H1 (cell line): ENCODE data around the gene MCRS1. TPM values are rescaled to one million over a fixed set of nuclear protein-coding genes. Genes with fewer than 3 reads are reported as not detected.

Source experiments
- CTCF ChIA-PET: fragments of 300-600 bp; sonication (Branson Sonifier 250); formaldehyde crosslinking; loops from one replicate; lab custom pipeline; 2021; ENCODE audit not compliant: partially characterized antibody; lab: Charles Lee
- POLR2A ChIA-PET: fragments of 300-600 bp; sonication (Branson Sonifier 250); formaldehyde crosslinking; loops from one replicate; lab custom pipeline; 2021; ENCODE audit warnings: inconsistent platforms; ENCODE audit not compliant: partially characterized antibody; lab: Charles Lee
- DNase-seq, 2 experiments: peaks; one replicate each; pipeline versions ENCODE4 v3.0.0 to v3.0.0-alpha.2; 2010 to 2022; ENCODE audit warnings: low spot score in 2 of 2, low read depth in 1 of 2, mixed read lengths in 1 of 2
- FAIRE-seq: peaks from 2 replicates; lab custom pipeline; 2011; peaks lifted over from hg19 to GRCh38; lab: Jason Lieb, UNC
- H2AFZ ChIP-seq: 2 replicates; pipeline ENCODE4 v1.8.1; 2012; ENCODE audit warnings: low read length, inconsistent platforms
- H2AK5ac ChIP-seq: 2 replicates; pipeline ENCODE4 v1.6.1; 2013; ENCODE audit warnings: low read depth, low read length
- H2BK120ac ChIP-seq: replicated peaks from 2 replicates; pipeline ENCODE3; 2013; ENCODE audit warnings: low read depth, low read length, inconsistent platforms
- H2BK12ac ChIP-seq: 2 replicates; pipeline ENCODE4 v1.6.1; 2013; ENCODE audit warnings: low read depth, low read length
- H2BK15ac ChIP-seq: 2 replicates; pipeline ENCODE4 v1.6.1; 2013; ENCODE audit warnings: low read length
- H2BK20ac ChIP-seq: 2 replicates; pipeline ENCODE4 v1.6.1; 2013; ENCODE audit warnings: low read length
- H2BK5ac ChIP-seq: 2 replicates; pipeline ENCODE4 v1.6.1; 2013; ENCODE audit warnings: low read depth, low read length
- H3K14ac ChIP-seq: 2 replicates; pipeline ENCODE4 v1.6.1; 2013; ENCODE audit warnings: inconsistent platforms; ENCODE audit not compliant: insufficient read length
- H3K18ac ChIP-seq: 2 replicates; pipeline ENCODE4 v1.6.1; 2013; ENCODE audit warnings: low read length; ENCODE audit errors: extremely low read depth
- H3K23ac ChIP-seq: 2 replicates; pipeline ENCODE4 v1.6.1; 2013; ENCODE audit warnings: inconsistent platforms; ENCODE audit not compliant: insufficient read length
- H3K23me2 ChIP-seq: 2 replicates; pipeline ENCODE4 v1.6.1; 2013; ENCODE audit warnings: low read depth, low read length
- H3K27ac ChIP-seq: 2 replicates; pipeline ENCODE4 v1.6.1; 2011; ENCODE audit warnings: low read depth, low read length, inconsistent platforms
- H3K27me3 ChIP-seq, 4 experiments: replicated peaks in 1 of 4; 1 replicate in 1 of 4; 2 replicates in 3 of 4; pipeline versions ENCODE4 v1.6.1 to v1.8.1; 2011 to 2013; ENCODE audit warnings: low read length in 3 of 4, mild to moderate bottlenecking in 3 of 4, inconsistent platforms in 2 of 4, mixed read lengths in 2 of 4, moderate library complexity in 1 of 4; ENCODE audit not compliant: control insufficient read depth in 3 of 4, insufficient read depth in 3 of 4; ENCODE audit errors: extremely low read depth in 1 of 4
- H3K36me3 ChIP-seq, 4 experiments: 2 replicates each; pipeline versions ENCODE4 v1.6.1 to v1.8.1; 2011 to 2013; ENCODE audit warnings: mild to moderate bottlenecking in 4 of 4, low read length in 3 of 4, moderate library complexity in 2 of 4, control low read depth in 1 of 4, inconsistent platforms in 1 of 4; ENCODE audit not compliant: insufficient read depth in 4 of 4, control insufficient read depth in 2 of 4
- H3K4ac ChIP-seq: replicated peaks from 2 replicates; pipeline ENCODE3; 2013; ENCODE audit warnings: low read length, low read depth, mixed read lengths, inconsistent platforms; ENCODE audit not compliant: insufficient read length
- H3K4me1 ChIP-seq, 4 experiments: replicated peaks in 1 of 4; 1 replicate in 1 of 4; 2 replicates in 3 of 4; pipeline versions ENCODE4 v1.6.1 to v1.8.1; 2011 to 2013; ENCODE audit warnings: low read length in 3 of 4, inconsistent platforms in 2 of 4, mixed read lengths in 1 of 4; ENCODE audit not compliant: insufficient read depth in 4 of 4, control insufficient read depth in 3 of 4
- H3K4me2 ChIP-seq, 2 experiments: 2 replicates each; pipeline versions ENCODE4 v1.6.1 to v1.8.1; 2011 to 2013; ENCODE audit warnings: low read depth in 2 of 2, low read length in 2 of 2, control low read depth in 1 of 2, inconsistent platforms in 1 of 2, mild to moderate bottlenecking in 1 of 2; ENCODE audit not compliant: insufficient read depth in 1 of 2
- H3K4me3 ChIP-seq, 4 experiments: fragments of 200-600, 300-600 bp in 1 of 4; sonication (generic), shearing (Covaris generic), sonication (Bioruptor Twin) in 1 of 4; 2 replicates each; pipeline versions ENCODE4 v1.5.1 to v1.8.1; 2011 to 2016; ENCODE audit warnings: low read length in 4 of 4, low read depth in 3 of 4, control low read depth in 2 of 4, inconsistent platforms in 2 of 4, mild to moderate bottlenecking in 2 of 4, mixed read lengths in 1 of 4, moderate library complexity in 1 of 4; ENCODE audit not compliant: insufficient read depth in 2 of 4; ENCODE audit errors: extremely low read depth in 1 of 4
- H3K56ac ChIP-seq: replicated peaks from 2 replicates; pipeline ENCODE3; 2013; ENCODE audit warnings: low read depth, mild to moderate bottlenecking, mixed read lengths, low read length, inconsistent platforms; ENCODE audit not compliant: insufficient read length
- H3K79me1 ChIP-seq: 2 replicates; pipeline ENCODE4 v1.6.1; 2013; ENCODE audit warnings: low read depth, low read length, control low read depth
- H3K79me2 ChIP-seq, 2 experiments: 2 replicates each; pipeline versions ENCODE4 v1.6.1 to v1.8.1; 2012 to 2013; ENCODE audit warnings: low read length in 2 of 2, mild to moderate bottlenecking in 2 of 2, inconsistent platforms in 1 of 2; ENCODE audit not compliant: insufficient read depth in 2 of 2, control insufficient read depth in 1 of 2
- H3K9ac ChIP-seq, 4 experiments: replicated peaks in 1 of 4; 1 replicate in 1 of 4; 2 replicates in 3 of 4; pipeline versions ENCODE4 v1.6.1 to v1.8.1; 2011 to 2013; ENCODE audit warnings: low read depth in 3 of 4, low read length in 3 of 4, control low read depth in 2 of 4, mild to moderate bottlenecking in 2 of 4, moderate library complexity in 2 of 4, inconsistent platforms in 1 of 4; ENCODE audit errors: extremely low read depth in 1 of 4
- H3K9me3 ChIP-seq, 2 experiments: 2 replicates each; pipeline versions ENCODE4 v1.6.1 to v1.8.1; 2012 to 2013; ENCODE audit warnings: mild to moderate bottlenecking in 2 of 2, moderate library complexity in 2 of 2, control low read depth in 1 of 2, inconsistent platforms in 1 of 2, low read depth in 1 of 2, low read length in 1 of 2, mixed read lengths in 1 of 2; ENCODE audit not compliant: insufficient read depth in 2 of 2
- H4K20me1 ChIP-seq, 2 experiments: replicated peaks in 1 of 2; 2 replicates each; pipeline versions ENCODE3 to v1.8.1; 2011 to 2013; ENCODE audit warnings: inconsistent platforms in 2 of 2, low read length in 2 of 2, mild to moderate bottlenecking in 1 of 2; ENCODE audit not compliant: insufficient read depth in 2 of 2, control insufficient read depth in 1 of 2
- H4K5ac ChIP-seq: 2 replicates; pipeline ENCODE4 v1.6.1; 2013; ENCODE audit warnings: low read length, low read depth, mixed read lengths, inconsistent platforms; ENCODE audit not compliant: insufficient read length
- H4K8ac ChIP-seq: 2 replicates; pipeline ENCODE4 v1.8.0; 2013; ENCODE audit warnings: mild to moderate bottlenecking, moderate library complexity, low read length, inconsistent platforms; ENCODE audit not compliant: insufficient read depth; ENCODE audit errors: extremely low read depth
- H4K91ac ChIP-seq: replicated peaks from 2 replicates; pipeline ENCODE3; 2013; ENCODE audit warnings: low read length, mixed read lengths, inconsistent platforms; ENCODE audit not compliant: insufficient read length
- BCL11A ChIP-seq, 2 experiments: IDR thresholded peaks; one replicate each; pipeline ENCODE4 v1.6.1; 2011; ENCODE audit warnings: low read depth in 2 of 2, low read length in 2 of 2, mild to moderate bottlenecking in 2 of 2
- BRCA1 ChIP-seq: IDR thresholded peaks from 2 replicates; pipeline ENCODE4 v1.6.1; 2012; ENCODE audit warnings: low read depth, low read length, improper control_type of control experiment
- CBX8 ChIP-seq: fragments of 300-800, 300-1000 bp; sonication (generic); IDR thresholded peaks from 2 replicates; pipeline ENCODE4 v1.7.1; 2016; ENCODE audit warnings: low read depth, low read length, borderline replicate concordance
- MAFK ChIP-seq: IDR thresholded peaks from 2 replicates; pipeline ENCODE4 v1.6.1; 2012; ENCODE audit warnings: low read depth, mild to moderate bottlenecking, improper control_type of control experiment, low read length
- RAD21 ChIP-seq, 2 experiments: IDR thresholded peaks in 1 of 2; conservative IDR thresholded peaks in 1 of 2; 2 replicates each; pipeline ENCODE4 v1.6.1; 2011; ENCODE audit warnings: low read depth in 2 of 2, low read length in 2 of 2, improper control_type of control experiment in 1 of 2, inconsistent platforms in 1 of 2, mild to moderate bottlenecking in 1 of 2, moderate library complexity in 1 of 2
- SIN3A ChIP-seq, 2 experiments: IDR thresholded peaks in 1 of 2; conservative IDR thresholded peaks in 1 of 2; 2 replicates each; pipeline ENCODE4 v1.6.1; 2011 to 2012; ENCODE audit warnings: low read length in 2 of 2, improper control_type of control experiment in 1 of 2, low read depth in 1 of 2, mild to moderate bottlenecking in 1 of 2
- SP1 ChIP-seq: IDR thresholded peaks from 2 replicates; pipeline ENCODE4 v1.6.1; 2011; ENCODE audit warnings: low read depth, low read length
- SP4 ChIP-seq: IDR thresholded peaks from 2 replicates; pipeline ENCODE4 v1.6.1; 2012; ENCODE audit warnings: low read length, inconsistent platforms
- SUZ12 ChIP-seq: fragments of 200-600 bp; sonication (generic); IDR thresholded peaks from 2 replicates; pipeline ENCODE4 v1.6.1; 2012; ENCODE audit warnings: mild to moderate bottlenecking, inconsistent platforms, low read length, moderate library complexity, mixed read lengths
- TEAD4 ChIP-seq: IDR thresholded peaks from 2 replicates; pipeline ENCODE4 v1.6.1; 2012; ENCODE audit warnings: low read depth, low read length, inconsistent platforms, mixed read lengths
- ZNF274 ChIP-seq: IDR thresholded peaks from 2 replicates; pipeline ENCODE4 v1.7.0; 2012; ENCODE audit warnings: low read length, borderline replicate concordance; ENCODE audit errors: extremely low read depth
- WGBS, 2 experiments: shearing (Covaris generic) in 1 of 2; methylation state at CpG; one replicate each; pipeline versions ENCODE4 v1.1.6 to v1.1.7; 2013 to 2015; ENCODE audit warnings: low lambda C conversion rate in 2 of 2, mixed read lengths in 2 of 2, inconsistent platforms in 1 of 2, low coverage in 1 of 2, missing lambda C conversion rate in 1 of 2; ENCODE audit not compliant: insufficient replicate concordance in 2 of 2, insufficient coverage in 1 of 2, insufficient read length in 1 of 2; ENCODE audit errors: extremely low coverage in 1 of 2, missing lambda C conversion rate in 1 of 2; 5-methylcytosine and 5-hydroxymethylcytosine counted together
- polyA plus RNA-seq, 7 experiments: library from polyadenylated mRNA; depleted of rRNA in 3 of 7; stranded (reverse) in 5 of 7; unstranded in 2 of 7; fragments of >200 nt in 5 of 7; fragments of 200-250 nt in 2 of 7; gene quantifications; 1 replicate in 5 of 7; 2 replicates in 1 of 7; 4 replicates in 1 of 7; pipeline versions ENCODE4 v1.2.1 to v1.2.3, GENCODE V29; 2011 to 2013; ENCODE audit warnings: missing spikeins in 2 of 7, mixed read lengths in 2 of 7
- total RNA-seq: library from RNA; stranded (reverse); fragmentation: NEBNext Ultra II Directional; extraction: Animal tissue kit (Norgen Biotek cat#: 25700); gene quantifications from 2 replicates; pipeline ENCODE4 v1.2.1, GENCODE V29; 2021

MCRS1 gene
- total and polyA plus RNA-seq, 2 of the 8 experiments (the other 6 are each of a cell fraction or from before 2014, with no cell fraction given) = 90.3 to 139 TPM

DNA sequence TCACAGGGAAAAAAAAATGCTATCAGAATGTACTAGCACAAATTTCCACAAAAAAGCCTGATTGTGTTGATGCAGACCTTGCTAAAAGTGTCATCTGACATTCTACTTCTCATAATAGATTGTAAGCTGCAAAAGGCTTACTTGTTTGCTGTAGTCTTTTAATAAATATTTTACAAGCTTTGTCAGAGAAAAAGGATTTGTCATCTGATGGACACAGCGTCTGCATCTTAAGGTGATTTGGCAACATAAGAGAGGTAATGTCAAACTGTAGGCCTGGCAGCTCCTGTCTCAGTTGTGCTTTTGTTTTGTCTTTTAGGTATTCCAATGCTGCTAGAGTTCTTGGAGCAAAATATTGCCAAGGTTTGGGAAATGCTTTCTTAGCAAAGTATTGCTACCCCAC lies 55.4 kb downstream of the MCRS1 start:
- no peak for FAIRE-seq
- Histone ChIP-seq H2BK20ac (no peak overlapping the region), H2BK5ac (no peak overlapping the region), H3K4me1 (no peaks in the 10 kb centered on the region), H3K4me2 (no peak overlapping the region), H4K20me1 (no peaks in the 10 kb centered on the region), H3K9me3 (no peaks in the 10 kb centered on the region), H2AK5ac (no peak overlapping the region), H4K91ac (no peak overlapping the region), H3K56ac (no peak overlapping the region), H3K9ac (no peak overlapping the region), H4K5ac (no peak overlapping the region), H2AFZ (no peak overlapping the region), H3K79me1 (no peaks in the 10 kb centered on the region), H3K14ac (no peak overlapping the region), H3K4ac (no peak overlapping the region), H4K8ac (no peak overlapping the region), H3K79me2 (no peaks in the 10 kb centered on the region), H3K27ac (no peak overlapping the region), H2BK120ac (no peak overlapping the region), H3K36me3 (no peaks in the 10 kb centered on the region), H3K18ac (no peak overlapping the region), H2BK12ac (no peak overlapping the region), H3K4me3 (no peak overlapping the region), H3K23ac (no peak overlapping the region), H2BK15ac (no peak overlapping the region), H3K27me3 (no peaks in the 10 kb centered on the region), H3K23me2 (no peaks in the 10 kb centered on the region)
- ChIA-PET CTCF (interaction anchor here (0.7 to 18.6 kb wide), 12 partner anchors 9 to 170 kb away, joined by 3 to 538 read pairs (median 8); partner anchors contain the start of genes DNAJC22 and SPATS2), POLR2A (interaction anchor here (0.6 to 2.0 kb wide), 2 partner anchors 97 to 146 kb away, joined by 3 to 5 read pairs; partner anchors contain the start of gene SPATS2)
- WGBS, 2 experiments = 84% methylated on average over 1 of the region's 1 CpG; no CpG with 5 or more reads in 1 of the 2 experiments
- no peak for DNase-seq
- no peak for TF ChIP-seq SUZ12
- no peak for TF ChIP-seq CBX8
- TF ChIP-seq SP1 = no peak
- TF ChIP-seq BCL11A (IDR thresholded peaks at IDR 0.05; ENCODE audit: low read depth in 2 of 2, low read length in 2 of 2) = no peak
- TF ChIP-seq MAFK = no peak
- no peak for TF ChIP-seq TEAD4
- TF ChIP-seq BRCA1 = no peak
- no peak for TF ChIP-seq SIN3A (conservative IDR thresholded peaks at IDR 0.05 in 1 of 2, IDR thresholded peaks at IDR 0.05 in 1 of 2; ENCODE audit: low read depth in 1 of 2, low read length in 2 of 2)
- no peak for TF ChIP-seq RAD21 (IDR thresholded peaks at IDR 0.05 in 1 of 2, conservative IDR thresholded peaks at IDR 0.05 in 1 of 2; ENCODE audit: low read depth in 2 of 2, low read length in 2 of 2)
- no peak for TF ChIP-seq SP4
- no peak for TF ChIP-seq ZNF274
